Prostate gland (tissue), 2 donors: Measurements from ENCODE around the gene MEIS2. TPM values are rescaled to one million over a fixed set of nuclear protein-coding genes. Genes with fewer than 3 reads are reported as not detected.

Experiments
- DNase-seq: peaks from one replicate; pipeline ENCODE4 v3.0.0-alpha.2; 2019; ENCODE audit warnings: low spot score
- H3K27ac ChIP-seq, 2 donors: fragments of 200-600 bp; sonication (generic); 2 replicates each; pipeline ENCODE4 v1.5.1; 2017 to 2019
- H3K27me3 ChIP-seq: fragments of 200-600 bp; sonication (generic); replicated peaks from 2 replicates; pipeline ENCODE4 v1.5.1; 2019; ENCODE audit not compliant: insufficient read depth
- H3K36me3 ChIP-seq, 2 donors: fragments of 200-600 bp; sonication (generic); 1 replicate in 1 of 2; 2 replicates in 1 of 2; pipeline versions ENCODE4 v1.5.1 to v1.8.1; 2017 to 2019
- H3K4me1 ChIP-seq: fragments of 200-600 bp; sonication (generic); replicated peaks from 2 replicates; pipeline ENCODE4 v1.5.1; 2019
- H3K4me3 ChIP-seq, 2 donors: fragments of 200-600 bp; sonication (generic); 2 replicates each; pipeline ENCODE4 v1.5.1; 2017 to 2019
- H3K9me3 ChIP-seq: fragments of 200-600 bp; sonication (generic); 2 replicates; pipeline ENCODE4 v1.5.1; 2017
- POLR2A ChIP-seq: fragments of 450-650 bp; IDR thresholded peaks from one replicate; pipeline ENCODE4 v1.6.1; 2016; ENCODE audit warnings: antibody characterized with exemption, mild to moderate bottlenecking
- POLR2AphosphoS5 ChIP-seq: sonication (generic); formaldehyde crosslinking; IDR thresholded peaks from one replicate; pipeline ENCODE4 v1.6.1; 2017; ENCODE audit warnings: antibody characterized with exemption
- WGBS: methylation state at CpG from one replicate; pipeline ENCODE4 v1.1.5; 2018; 5-methylcytosine and 5-hydroxymethylcytosine counted together
- intact Hi-C: fragments of 100-400 bp; cut with DNase I; formaldehyde crosslinking; loops from one replicate; pipeline ENCODE4 v1.14.2; 2022
- total RNA-seq, 2 donors: library from RNA; depleted of rRNA; stranded (reverse); fragments of >200 nt; gene quantifications; one replicate each; pipeline ENCODE4 v1.1.0, GENCODE V29; 2016
- TF ChIP-seq, protein P1 (sequence below), 4 experiments: fragments of 200-600 bp in 2 of 4; fragments of 450-650 bp in 2 of 4; sonication (generic) in 2 of 4; IDR thresholded peaks; 1 replicate in 3 of 4; 2 replicates in 1 of 4; pipeline ENCODE4 v1.5.1; 2016 to 2019; ENCODE audit warnings: antibody characterized with exemption in 4 of 4, mild to moderate bottlenecking in 2 of 4, moderate library complexity in 2 of 4

MEIS2 gene
- total RNA-seq, 2 donors from 2014 or later, result 53.4 to 73.2 TPM

DNA sequence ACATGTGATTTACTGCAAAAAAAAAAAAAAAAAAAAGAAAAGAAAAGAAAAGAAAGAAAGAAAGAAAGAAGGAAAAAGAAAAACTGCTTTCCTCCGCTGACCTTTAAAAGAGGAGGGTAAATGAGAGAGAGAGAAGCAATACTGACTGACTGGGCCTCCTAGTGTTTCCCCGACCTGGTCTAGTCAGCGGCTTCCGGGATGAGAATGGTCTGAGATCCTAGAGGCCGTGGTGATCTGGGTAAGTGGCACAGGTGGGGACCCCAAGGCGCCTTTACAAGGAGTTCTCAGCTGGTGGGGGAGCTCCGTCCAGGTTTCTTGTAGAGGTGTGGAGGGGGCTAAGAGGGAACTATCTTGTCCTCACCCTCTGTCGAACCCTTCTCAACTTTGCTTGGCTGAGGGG is 223.1 kb downstream of the MEIS2 start:
- Histone ChIP-seq H3K9me3 (no peaks in the 10 kb centered on the region), H3K4me3 (no peak overlapping the region), H3K36me3 (no peaks in the 10 kb centered on the region), H3K27ac (no peak overlapping the region), H3K4me1 (no peaks in the 10 kb centered on the region), H3K27me3 (no peaks in the 10 kb centered on the region)
- intact Hi-C loops, result loop anchor here (10.0 kb wide), 3 partner anchors 232 to 1122 kb away; no protein-coding TSS in a partner anchor
- no peak for DNase-seq
- WGBS, result 74% methylated on average over 8 of the region's 8 CpGs
- TF ChIP-seq, protein P1, sequence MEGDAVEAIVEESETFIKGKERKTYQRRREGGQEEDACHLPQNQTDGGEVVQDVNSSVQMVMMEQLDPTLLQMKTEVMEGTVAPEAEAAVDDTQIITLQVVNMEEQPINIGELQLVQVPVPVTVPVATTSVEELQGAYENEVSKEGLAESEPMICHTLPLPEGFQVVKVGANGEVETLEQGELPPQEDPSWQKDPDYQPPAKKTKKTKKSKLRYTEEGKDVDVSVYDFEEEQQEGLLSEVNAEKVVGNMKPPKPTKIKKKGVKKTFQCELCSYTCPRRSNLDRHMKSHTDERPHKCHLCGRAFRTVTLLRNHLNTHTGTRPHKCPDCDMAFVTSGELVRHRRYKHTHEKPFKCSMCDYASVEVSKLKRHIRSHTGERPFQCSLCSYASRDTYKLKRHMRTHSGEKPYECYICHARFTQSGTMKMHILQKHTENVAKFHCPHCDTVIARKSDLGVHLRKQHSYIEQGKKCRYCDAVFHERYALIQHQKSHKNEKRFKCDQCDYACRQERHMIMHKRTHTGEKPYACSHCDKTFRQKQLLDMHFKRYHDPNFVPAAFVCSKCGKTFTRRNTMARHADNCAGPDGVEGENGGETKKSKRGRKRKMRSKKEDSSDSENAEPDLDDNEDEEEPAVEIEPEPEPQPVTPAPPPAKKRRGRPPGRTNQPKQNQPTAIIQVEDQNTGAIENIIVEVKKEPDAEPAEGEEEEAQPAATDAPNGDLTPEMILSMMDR (IDR thresholded peaks at IDR 0.05), result no peak
- TF ChIP-seq POLR2AphosphoS5 (no peak), POLR2A (no peak)

DNA sequence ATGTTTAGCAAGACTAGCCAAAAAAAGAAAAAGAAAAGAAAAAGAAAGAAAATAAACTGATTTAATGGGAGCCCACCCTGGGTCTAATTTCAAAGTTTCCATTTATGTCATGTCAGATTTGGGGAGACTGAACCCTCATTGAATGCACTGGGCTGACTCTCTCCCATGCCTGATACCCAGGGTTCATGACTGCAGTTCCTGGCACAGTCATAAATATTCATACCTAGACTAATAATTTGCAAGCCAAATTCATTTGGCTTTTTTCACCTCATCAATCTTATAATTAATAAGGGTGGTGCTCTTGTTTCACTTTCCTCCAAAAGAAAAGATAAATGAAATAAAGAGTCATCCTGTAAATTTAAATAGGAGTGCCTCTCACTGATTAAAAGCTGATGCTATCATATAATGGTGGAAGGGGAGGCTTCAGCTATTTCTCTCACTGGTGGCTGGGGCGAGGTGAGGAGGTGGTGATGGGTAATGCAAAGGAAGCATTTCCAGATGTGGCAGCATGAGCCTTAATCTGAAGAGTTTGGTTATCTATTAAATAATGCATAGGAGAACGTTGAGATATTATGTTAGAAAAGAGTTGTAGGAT is 224.5 kb downstream of the MEIS2 start:
- H3K27me3 ChIP-seq, result no peaks in the 10 kb centered on the region
- no peaks in the 10 kb centered on the region for H3K4me1 ChIP-seq
- TF ChIP-seq POLR2AphosphoS5 (no peak), POLR2A (no peak)
- TF ChIP-seq, protein P1 (IDR thresholded peaks at IDR 0.05), result no peak
- H3K4me3 ChIP-seq, result no peak overlapping the region
- H3K27ac ChIP-seq, result no peak overlapping the region
- no peak for DNase-seq
- H3K9me3 ChIP-seq, result no peaks in the 10 kb centered on the region
- 75% methylated on average over 2 of the region's 2 CpGs for WGBS
- H3K36me3 ChIP-seq, result no peaks in the 10 kb centered on the region
- intact Hi-C loops, result loop anchor here (10.0 kb wide), 3 partner anchors 231 to 1121 kb away; no protein-coding TSS in a partner anchor

DNA sequence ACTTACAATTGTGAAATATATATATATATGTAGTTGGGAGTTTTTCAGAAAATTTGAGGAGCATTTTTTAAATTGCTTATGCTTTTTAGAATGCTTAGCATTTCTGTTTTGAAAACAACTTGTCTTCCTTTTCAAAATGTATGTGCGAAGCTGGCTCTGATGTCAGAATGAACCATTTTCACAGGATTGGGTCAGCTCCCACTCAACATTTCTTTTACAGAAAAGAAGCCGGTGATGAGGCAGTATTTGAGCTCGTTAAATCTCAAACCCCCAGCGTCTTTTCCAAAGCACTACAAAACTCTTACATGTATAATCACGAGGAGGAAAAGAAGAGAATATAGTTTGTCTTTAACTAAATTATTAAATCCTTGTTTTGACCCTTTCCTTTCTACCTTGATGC is 225.4 kb downstream of the MEIS2 start:
- Histone ChIP-seq H3K27ac (no peak overlapping the region), H3K27me3 (no peaks in the 10 kb centered on the region), H3K4me1 (no peaks in the 10 kb centered on the region), H3K4me3 (no peak overlapping the region), H3K9me3 (no peaks in the 10 kb centered on the region), H3K36me3 (no peaks in the 10 kb centered on the region)
- 63% methylated on average over 5 of the region's 5 CpGs for WGBS
- no peak for DNase-seq
- intact Hi-C loops, result loop anchor here (10.0 kb wide), 3 partner anchors 230 to 1120 kb away; no protein-coding TSS in a partner anchor
- TF ChIP-seq, protein P1 (IDR thresholded peaks at IDR 0.05), result no peak
- TF ChIP-seq POLR2AphosphoS5 (no peak), POLR2A (no peak)

DNA sequence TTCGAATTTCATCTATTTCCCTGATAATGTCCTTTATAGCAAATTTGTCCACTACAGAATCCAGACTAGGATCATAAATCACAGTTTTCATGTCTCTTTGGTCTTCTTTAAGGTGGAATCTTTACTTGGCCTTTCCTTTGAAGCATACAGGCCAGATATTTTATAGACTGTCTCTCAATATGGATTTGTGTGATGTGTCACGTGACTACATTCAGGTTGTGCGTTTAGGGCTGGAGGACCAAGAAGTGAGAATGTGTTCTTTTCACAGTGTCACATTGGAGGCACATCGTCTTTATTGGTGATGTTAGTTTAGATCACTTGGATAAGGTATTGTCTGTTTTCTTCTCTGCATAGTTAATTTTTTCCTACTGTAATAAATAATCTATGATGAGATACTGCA is 232.9 kb downstream of the MEIS2 start:
- H3K9me3 ChIP-seq, result no peaks in the 10 kb centered on the region
- no peak for DNase-seq
- no peaks in the 10 kb centered on the region for H3K36me3 ChIP-seq
- no peak overlapping the region for H3K4me3 ChIP-seq
- H3K27ac ChIP-seq, result no peak overlapping the region
- H3K27me3 ChIP-seq, result no peaks in the 10 kb centered on the region
- 87% methylated on average over 4 of the region's 4 CpGs for WGBS
- no peaks in the 10 kb centered on the region for H3K4me1 ChIP-seq
- intact Hi-C loops, result no loop called here
- TF ChIP-seq, protein P1 (IDR thresholded peaks at IDR 0.05), result no peak
- TF ChIP-seq POLR2AphosphoS5, result no peak
- no peak for TF ChIP-seq POLR2A

DNA sequence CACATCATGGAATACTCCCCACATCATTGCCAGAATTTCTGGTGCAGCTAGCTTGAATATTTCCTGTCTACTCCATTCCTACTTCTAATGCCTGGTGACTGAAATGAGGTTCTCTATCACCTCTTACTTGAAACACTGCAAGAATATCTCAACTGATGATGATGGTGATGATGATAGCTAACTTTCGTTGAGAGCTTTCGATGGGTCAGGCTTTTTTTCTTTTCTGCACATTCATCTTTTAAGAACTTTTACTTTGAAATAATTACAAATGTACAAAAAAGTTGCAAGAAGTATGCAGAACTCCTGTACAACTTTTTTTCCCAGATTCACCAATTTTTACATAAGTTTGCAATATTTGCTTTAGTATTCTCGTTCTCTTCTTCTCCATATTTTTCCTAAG is 233.5 kb downstream of the MEIS2 start:
- Histone ChIP-seq H3K27ac (no peak overlapping the region), H3K27me3 (no peaks in the 10 kb centered on the region), H3K36me3 (no peaks in the 10 kb centered on the region), H3K4me1 (no peaks in the 10 kb centered on the region), H3K4me3 (no peak overlapping the region), H3K9me3 (no peaks in the 10 kb centered on the region)
- intact Hi-C loops, result no loop called here
- no peak for TF ChIP-seq POLR2AphosphoS5
- 96% methylated on average over 3 of the region's 3 CpGs for WGBS
- no peak for DNase-seq
